Skeletal muscle satellite cell (primary cell): ENCODE data around the gene ARRDC5.
"Not testable (repeated sequence)": the region's sequence is repeated elsewhere in the genome, so short reads cannot be mapped to it uniquely, and the experiment has no call there.

Experiments
- H3K27me3 ChIP-seq: 2 replicates; pipeline ENCODE4 v1.7.0; 2013; ENCODE audit warnings: low read length; ENCODE audit not compliant: control insufficient read depth, insufficient read depth
- H3K36me3 ChIP-seq: 2 replicates; pipeline ENCODE4 v1.7.0; 2013; ENCODE audit warnings: mild to moderate bottlenecking, control low read depth, low read length; ENCODE audit not compliant: insufficient read depth
- H3K4me1 ChIP-seq: 2 replicates; pipeline ENCODE4 v1.7.0; 2013; ENCODE audit warnings: low read length; ENCODE audit not compliant: control insufficient read depth, insufficient read depth
- H3K4me2 ChIP-seq: 2 replicates; pipeline ENCODE4 v1.7.0; 2013; ENCODE audit warnings: mild to moderate bottlenecking, low read length
- H3K4me3 ChIP-seq: 2 replicates; pipeline ENCODE4 v1.7.0; 2013; ENCODE audit warnings: low read length
- H3K9ac ChIP-seq: 2 replicates; pipeline ENCODE4 v1.7.0; 2013; ENCODE audit warnings: mild to moderate bottlenecking, low read depth, low read length, moderate library complexity
- H3K9me3 ChIP-seq: replicated peaks from 2 replicates; pipeline ENCODE4 v1.7.0; 2013; ENCODE audit warnings: mild to moderate bottlenecking, control low read depth, low read length

Gene ARRDC5

GRCh38 chr19:4909156-4909896 is 6.6 kb upstream of the ARRDC5 start, which contains the start of gene UHRF1:
Gene UHRF1, plus strand, starts transcription at chr19:4909501. Its CDS starts 1,385 bp downstream, at chr19:4910886.
- Histone ChIP-seq H3K9me3 (no peaks in the 10 kb centered on the region), H3K4me1 (peaks cover 39% of the 10 kb centered on the region), H3K4me2 (peak within 1 kb of the TSS; percentile 97), H3K36me3 (peaks cover 8% of the 10 kb centered on the region), H3K27me3 (no peaks in the 10 kb centered on the region), H3K4me3 (peak within 1 kb of the TSS; percentile 86), H3K9ac (peak within 1 kb of the TSS; percentile 78)

DNA sequence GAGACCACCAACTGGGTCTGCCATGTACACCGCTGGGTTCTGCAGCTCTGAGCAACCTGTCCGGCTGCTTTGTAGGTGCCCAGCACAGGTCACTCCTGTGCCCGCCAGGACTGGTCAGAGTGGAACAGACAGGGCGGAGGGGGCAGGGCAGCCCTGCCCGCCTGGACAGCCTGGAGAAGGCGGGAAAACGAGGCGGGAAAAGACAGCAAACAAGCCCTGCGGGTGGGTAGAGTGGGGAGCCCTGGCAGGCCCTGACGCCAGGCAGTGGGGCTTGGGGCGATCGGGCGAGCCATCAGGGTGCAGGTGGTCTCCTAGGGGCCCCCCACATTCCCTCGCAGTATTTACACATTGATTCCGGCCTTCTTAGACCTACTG is 6.1 kb upstream of the ARRDC5 start:
- Histone ChIP-seq H3K9me3 (no peaks in the 10 kb centered on the region), H3K36me3 (peaks cover 3% of the 10 kb centered on the region), H3K9ac (peak overlapping the region; percentile 78), H3K27me3 (no peaks in the 10 kb centered on the region), H3K4me2 (peak overlapping the region; percentile 97), H3K4me1 (peaks cover 34% of the 10 kb centered on the region), H3K4me3 (peak overlapping the region; percentile 86)

DNA sequence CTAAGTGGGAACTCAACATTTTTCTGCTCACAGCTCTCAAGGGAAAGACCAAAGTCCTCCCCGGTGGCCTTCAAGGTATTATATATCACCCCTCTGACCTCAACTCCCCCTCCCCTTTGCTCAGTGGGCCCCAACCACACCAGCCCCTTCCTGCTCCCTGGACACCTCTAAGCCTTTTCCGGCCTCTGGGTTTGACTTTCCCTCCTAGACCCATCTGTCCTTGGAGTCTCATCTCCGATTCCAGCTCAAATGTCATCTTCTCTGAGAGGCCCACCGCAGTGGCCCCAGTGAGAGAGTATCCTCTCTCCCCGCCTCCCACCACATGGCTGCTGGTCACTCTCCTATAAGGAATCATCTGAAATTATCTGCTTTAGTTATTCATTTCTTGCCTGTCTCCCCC is 5.7 kb upstream of the ARRDC5 start:
- Histone ChIP-seq H3K27me3 (no peaks in the 10 kb centered on the region), H3K4me3 (no peak overlapping the region), H3K9ac (no peak overlapping the region), H3K4me1 (peaks cover 30% of the 10 kb centered on the region), H3K36me3 (peaks cover 3% of the 10 kb centered on the region), H3K9me3 (no peaks in the 10 kb centered on the region), H3K4me2 (no peak overlapping the region)

DNA sequence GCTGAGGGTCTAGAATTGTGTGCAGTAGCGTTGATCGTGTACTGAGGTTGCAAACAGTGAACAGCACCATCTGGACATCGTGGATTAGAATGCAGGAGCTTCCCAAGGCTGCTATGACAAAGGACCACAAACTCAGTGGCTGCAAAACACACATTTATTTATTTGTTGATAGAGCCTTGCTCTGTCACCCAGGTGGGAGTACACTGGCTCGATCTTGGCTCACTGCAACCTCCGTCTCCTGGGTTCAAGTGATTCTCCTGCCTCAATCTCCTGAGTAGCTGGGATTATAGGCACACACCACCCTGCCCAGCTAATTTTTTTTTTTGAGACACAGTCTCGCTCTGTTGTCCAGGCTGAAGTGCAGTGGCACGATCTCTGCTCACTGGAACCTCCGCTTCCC is 4.3 kb upstream of the ARRDC5 start:
- Histone ChIP-seq H3K27me3 (no peaks in the 10 kb centered on the region), H3K4me1 (peaks cover 20% of the 10 kb centered on the region), H3K9me3 (no peaks in the 10 kb centered on the region), H3K4me2 (no peak overlapping the region), H3K4me3 (no peak overlapping the region), H3K36me3 (peaks cover 3% of the 10 kb centered on the region), H3K9ac (no peak overlapping the region)

GRCh38 chr19:4904481-4904880 is 1.8 kb upstream of the ARRDC5 start:
- H3K9me3 ChIP-seq = no peaks in the 10 kb centered on the region
- H3K27me3 ChIP-seq = no peaks in the 10 kb centered on the region
- H3K9ac ChIP-seq = no peak overlapping the region
- H3K4me3 ChIP-seq = no peak overlapping the region
- peaks cover 5% of the 10 kb centered on the region for H3K4me1 ChIP-seq
- H3K36me3 ChIP-seq = no peaks in the 10 kb centered on the region
- no peak overlapping the region for H3K4me2 ChIP-seq

GRCh38 chr19:4900879-4901278 is 1.8 kb downstream of the ARRDC5 start:
- H3K9ac ChIP-seq, H3K4me2 ChIP-seq, H3K9me3 ChIP-seq, H3K4me1 ChIP-seq, H3K36me3 ChIP-seq, H3K27me3 ChIP-seq, H3K4me3 ChIP-seq: not testable (repeated sequence)

- Histone ChIP-seq H3K9me3 (no peaks in the 10 kb centered on the region), H3K27me3 (no peaks in the 10 kb centered on the region), H3K4me3 (no peak overlapping the region), H3K4me2 (no peak overlapping the region), H3K36me3 (no peaks in the 10 kb centered on the region), H3K9ac (no peak overlapping the region), H3K4me1 (peaks cover 10% of the 10 kb centered on the region)
These were observed 5.5 kb downstream of the ARRDC5 start for GRCh38 chr19:4897146-4897545.

- H3K27me3 ChIP-seq = no peaks in the 10 kb centered on the region
- H3K4me2 ChIP-seq = no peak overlapping the region
- peaks cover 10% of the 10 kb centered on the region for H3K4me1 ChIP-seq
These were observed 6.3 kb downstream of the ARRDC5 start for GRCh38 chr19:4896372-4896771.

DNA sequence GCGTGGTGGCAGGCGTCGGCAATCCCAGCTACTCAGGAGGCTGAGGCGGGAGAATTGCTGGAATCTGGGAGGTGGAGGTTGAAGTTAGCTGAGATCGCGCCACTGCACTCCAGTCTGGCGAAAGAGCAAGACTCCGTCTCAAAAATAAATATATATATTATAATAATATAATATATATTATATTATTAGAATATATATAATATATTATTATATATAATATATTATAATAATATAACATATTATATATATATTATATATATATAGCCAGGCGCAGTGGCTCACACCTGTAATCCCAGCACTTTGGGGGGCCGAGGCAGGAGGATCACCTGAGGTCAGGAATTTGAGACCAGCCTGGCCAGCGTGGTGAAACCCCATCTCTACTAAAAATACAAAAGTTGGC is 9.7 kb downstream of the ARRDC5 start:
- H3K4me3 ChIP-seq, H3K36me3 ChIP-seq, H3K9me3 ChIP-seq, H3K4me2 ChIP-seq, H3K27me3 ChIP-seq, H3K9ac ChIP-seq: not testable (repeated sequence)
- H3K4me1 ChIP-seq = peaks cover 17% of the 10 kb centered on the region

More at GRCh38 chr19:4896372-4896771, 6.3 kb downstream of the ARRDC5 start:
- no peaks in the 10 kb centered on the region for H3K9me3 ChIP-seq
- no peak overlapping the region for H3K4me3 ChIP-seq
- H3K9ac ChIP-seq = no peak overlapping the region
- no peaks in the 10 kb centered on the region for H3K36me3 ChIP-seq

- no peak overlapping the region for H3K4me3 ChIP-seq
- H3K4me2 ChIP-seq = no peak overlapping the region
- no peak overlapping the region for H3K9ac ChIP-seq
- no peaks in the 10 kb centered on the region for H3K27me3 ChIP-seq
- H3K4me1 ChIP-seq = peaks cover 13% of the 10 kb centered on the region
- no peaks in the 10 kb centered on the region for H3K9me3 ChIP-seq
- H3K36me3 ChIP-seq = no peaks in the 10 kb centered on the region
These were observed 11.6 kb downstream of the ARRDC5 start for GRCh38 chr19:4891066-4891465.

DNA sequence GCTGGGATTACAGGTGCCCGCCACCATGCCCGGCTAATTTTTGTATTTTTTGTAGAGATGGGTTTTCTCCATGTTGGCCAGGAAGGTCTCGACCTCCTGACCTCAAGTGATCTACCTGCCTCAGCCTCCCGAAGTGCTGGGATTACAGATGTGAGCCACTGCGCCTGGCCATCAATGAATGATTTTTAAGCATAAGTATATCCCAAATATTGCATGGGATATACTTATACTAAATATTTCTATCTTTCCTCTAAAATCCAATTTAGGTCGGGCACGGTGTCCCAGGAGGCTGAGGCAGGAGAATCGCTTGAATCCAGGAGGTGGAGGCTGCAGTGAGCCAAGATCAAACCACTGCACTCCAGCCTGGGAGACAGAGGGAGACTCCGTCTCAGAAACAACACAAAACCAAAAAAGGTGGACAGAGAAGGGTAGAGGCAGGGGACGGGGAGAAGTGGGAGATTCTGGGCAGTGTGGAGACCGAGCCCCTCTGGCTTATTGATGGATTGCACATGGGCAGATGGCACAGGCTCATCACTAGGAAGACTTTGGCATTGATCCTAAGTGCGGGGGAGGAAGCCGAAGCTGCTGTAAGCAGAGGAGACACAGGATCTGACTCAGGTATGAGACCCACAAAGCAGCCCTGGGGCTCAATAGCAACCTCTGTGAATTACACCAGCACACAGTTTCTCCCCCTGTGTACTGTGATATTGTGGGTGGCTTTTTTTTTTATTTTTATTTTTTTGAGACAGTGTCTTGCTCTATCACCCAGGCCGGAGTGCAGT is 13.5 kb downstream of the ARRDC5 start:
- H3K4me2 ChIP-seq = peak overlapping the region; percentile 11
- H3K36me3 ChIP-seq = no peaks in the 10 kb centered on the region
- H3K4me3 ChIP-seq = no peak overlapping the region

DNA sequence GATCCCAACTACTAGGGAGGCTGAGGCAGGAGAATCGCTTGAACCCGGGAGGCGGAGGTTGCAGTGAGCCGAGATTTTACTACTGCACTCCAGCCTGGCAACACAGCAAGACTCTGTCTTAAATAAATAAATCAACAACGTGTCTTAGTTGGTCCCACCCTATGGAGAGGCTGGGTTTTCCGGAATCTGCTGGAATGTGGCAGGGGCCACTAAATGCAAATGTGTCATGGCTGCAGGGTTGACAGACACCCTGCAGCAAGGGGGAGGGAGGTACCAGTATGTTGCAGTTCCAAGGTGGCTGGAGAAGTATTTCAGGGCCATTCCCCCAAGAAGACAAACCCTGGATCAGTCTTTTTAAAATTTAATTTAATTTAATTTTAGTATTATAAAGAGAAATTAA is 14.9 kb downstream of the ARRDC5 start:
- not testable (repeated sequence) for H3K9me3 ChIP-seq

More for the DNA sequence above, 13.5 kb downstream of the ARRDC5 start:
- Histone ChIP-seq H3K4me1 (peaks cover 7% of the 10 kb centered on the region), H3K9me3 (no peaks in the 10 kb centered on the region), H3K9ac (no peak overlapping the region), H3K27me3 (no peaks in the 10 kb centered on the region)

More for the DNA sequence above, 14.9 kb downstream of the ARRDC5 start:
- H3K27me3 ChIP-seq, H3K4me3 ChIP-seq, H3K4me2 ChIP-seq, H3K9ac ChIP-seq, H3K4me1 ChIP-seq, H3K36me3 ChIP-seq: not testable (repeated sequence)
